IPS DF 4.7 (cell line): ENCODE results near the gene TSPEAR.

Experiments
- DNase-seq: peaks from one replicate; pipeline ENCODE4 v3.0.0-alpha.2; 2013; ENCODE audit warnings: low spot score; ENCODE audit errors: extremely low read depth

Gene TSPEAR

GRCh38 chr21:44723177-44724131 lies 12.1 kb upstream of the TSPEAR start:
- DNase-seq = no peak

- DNase-seq = no peak
These were observed 11.4 kb upstream of the TSPEAR start for GRCh38 chr21:44722731-44723130.

GRCh38 chr21:44720170-44720569 lies 8.8 kb upstream of the TSPEAR start:
- no peak for DNase-seq

GRCh38 chr21:44718571-44718970 lies 7.2 kb upstream of the TSPEAR start:
- DNase-seq = no peak

GRCh38 chr21:44718093-44718492 lies 6.7 kb upstream of the TSPEAR start:
- no peak for DNase-seq

GRCh38 chr21:44716984-44717383 lies 5.6 kb upstream of the TSPEAR start:
- no peak for DNase-seq

- no peak for DNase-seq
These were observed 3.5 kb upstream of the TSPEAR start for GRCh38 chr21:44714905-44715304.

GRCh38 chr21:44713846-44714245 lies 2.5 kb upstream of the TSPEAR start:
- no peak for DNase-seq

- DNase-seq = no peak
These were observed 1.8 kb upstream of the TSPEAR start for GRCh38 chr21:44713130-44713529.

GRCh38 chr21:44712203-44713028 lies 1.0 kb upstream of the TSPEAR start:
- DNase-seq = no peak

GRCh38 chr21:44710756-44711326 lies 531 bp downstream of the TSPEAR start:
- no peak for DNase-seq

GRCh38 chr21:44710294-44710665 lies 1.1 kb downstream of the TSPEAR start:
- DNase-seq = no peak

GRCh38 chr21:44709426-44710293 lies 1.7 kb downstream of the TSPEAR start:
- no peak for DNase-seq

GRCh38 chr21:44708866-44709425 lies 2.4 kb downstream of the TSPEAR start:
- no peak for DNase-seq

- no peak for DNase-seq
These were observed 3.0 kb downstream of the TSPEAR start for GRCh38 chr21:44708213-44708865.

GRCh38 chr21:44706706-44707581 lies 4.4 kb downstream of the TSPEAR start:
- DNase-seq = no peak

- DNase-seq = no peak
These were observed 5.2 kb downstream of the TSPEAR start for GRCh38 chr21:44706026-44706705.

GRCh38 chr21:44704636-44705001 lies 6.8 kb downstream of the TSPEAR start:
- no peak for DNase-seq
